HS-5 (cell line): ENCODE data around the gene CARD9.

ENCODE experiments used
- DNase-seq: peaks from one replicate; pipeline ENCODE4 v3.0.0-alpha.2; 2012; ENCODE audit warnings: low read depth

The CARD9 gene

DNA sequence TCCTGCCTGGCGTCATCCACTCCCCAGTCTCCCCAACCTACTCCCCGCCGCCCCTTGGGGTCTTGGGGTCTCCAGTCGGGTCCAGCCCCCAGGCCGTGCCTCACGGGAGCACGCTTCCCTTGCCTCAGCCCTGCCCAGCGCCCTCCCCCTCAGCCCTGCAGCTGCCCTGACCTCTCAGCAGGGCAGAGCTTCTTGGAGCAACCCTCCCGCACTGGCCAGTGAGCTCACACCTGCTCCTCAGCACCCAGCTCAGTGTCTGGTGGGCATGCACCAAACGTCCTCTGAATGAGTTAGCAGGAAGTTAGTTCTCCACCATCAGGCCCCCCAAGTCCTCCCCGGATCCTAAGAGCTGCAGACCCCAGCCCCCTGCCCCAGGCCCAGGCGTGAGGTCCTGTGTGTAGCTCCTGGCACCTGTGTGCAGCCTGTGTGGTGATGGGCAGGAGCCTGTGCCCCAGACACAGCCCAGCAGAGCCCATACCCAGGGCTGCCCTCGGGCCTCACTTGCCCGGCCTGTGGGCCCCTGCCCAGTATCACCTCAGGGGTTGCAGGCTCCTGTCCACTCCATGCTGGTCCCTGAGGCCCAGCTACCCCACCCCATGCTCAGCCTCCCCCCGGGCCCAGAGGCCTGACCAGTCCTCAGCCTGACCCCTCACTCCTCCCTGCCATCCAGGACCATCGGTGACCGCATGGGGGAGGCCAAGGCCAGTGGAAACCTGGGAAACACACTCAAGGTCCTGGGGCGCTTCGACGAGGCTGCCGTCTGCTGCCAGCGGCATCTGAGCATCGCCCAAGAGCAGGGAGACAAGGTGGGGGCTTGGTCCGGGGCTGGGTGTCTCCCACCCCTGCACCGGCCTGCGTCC is 37.9 kb downstream of the CARD9 start:
- no peak for DNase-seq

DNA sequence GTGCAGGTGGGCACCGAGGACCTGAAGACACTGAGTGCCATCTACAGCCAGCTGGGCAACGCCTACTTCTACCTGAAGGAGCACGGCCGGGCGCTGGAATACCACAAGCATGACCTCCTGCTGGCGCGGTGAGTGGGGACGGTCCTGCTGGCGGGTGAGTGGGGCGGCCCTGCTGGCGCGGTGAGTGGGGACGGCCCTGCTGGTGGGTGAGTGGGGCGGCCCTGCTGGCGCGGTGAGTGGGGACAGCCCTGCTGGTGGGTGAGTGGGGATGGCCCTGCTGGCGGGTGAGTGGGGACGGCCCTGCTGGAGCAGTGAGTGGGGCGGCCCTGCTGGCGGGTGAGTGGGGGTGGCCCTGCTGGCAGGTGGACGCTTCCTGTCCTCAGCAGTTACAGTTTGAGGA is 38.9 kb downstream of the CARD9 start:
- no peak for DNase-seq

DNA sequence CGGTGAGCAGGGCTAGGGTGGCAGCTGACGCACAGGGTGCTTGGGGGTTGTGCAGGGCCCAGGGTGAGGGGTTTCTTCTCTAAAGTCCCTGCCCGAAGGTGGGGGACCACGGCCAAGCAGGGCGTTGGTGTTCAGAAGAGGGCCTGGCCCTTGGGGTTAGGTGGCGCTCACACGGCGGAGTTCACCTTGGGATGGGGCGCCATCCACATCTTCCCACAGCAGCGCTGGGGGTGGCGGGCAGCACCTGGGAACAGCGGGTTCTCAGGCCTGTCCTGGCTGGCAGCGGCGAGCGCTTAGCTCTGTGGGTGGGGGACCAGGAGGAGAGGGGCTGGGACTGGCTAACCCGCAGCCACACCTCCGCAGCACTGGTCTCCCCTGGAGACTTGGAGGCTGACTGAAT is 40.0 kb downstream of the CARD9 start:
- DNase-seq: no peak

DNA sequence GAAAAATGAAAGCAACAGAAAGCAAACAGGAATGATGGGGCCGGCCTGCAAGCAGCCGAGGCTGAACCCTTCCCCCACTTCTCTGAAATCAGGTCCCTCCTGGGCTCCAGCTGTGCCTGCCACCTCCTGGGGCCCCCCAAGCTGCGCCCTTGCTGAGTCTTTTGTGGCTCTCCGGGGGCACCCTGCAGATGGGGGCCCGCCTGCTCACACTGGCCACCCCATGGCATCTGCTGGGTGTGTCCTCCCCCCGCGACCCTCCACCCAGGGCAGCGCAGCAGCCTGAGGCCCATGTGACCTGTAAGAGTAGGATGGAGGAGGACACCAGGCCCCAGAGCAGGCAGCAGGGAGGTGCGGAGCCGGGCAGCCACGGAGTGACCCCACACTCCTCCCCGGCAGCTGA is 40.4 kb downstream of the CARD9 start:
- DNase-seq: no peak

DNA sequence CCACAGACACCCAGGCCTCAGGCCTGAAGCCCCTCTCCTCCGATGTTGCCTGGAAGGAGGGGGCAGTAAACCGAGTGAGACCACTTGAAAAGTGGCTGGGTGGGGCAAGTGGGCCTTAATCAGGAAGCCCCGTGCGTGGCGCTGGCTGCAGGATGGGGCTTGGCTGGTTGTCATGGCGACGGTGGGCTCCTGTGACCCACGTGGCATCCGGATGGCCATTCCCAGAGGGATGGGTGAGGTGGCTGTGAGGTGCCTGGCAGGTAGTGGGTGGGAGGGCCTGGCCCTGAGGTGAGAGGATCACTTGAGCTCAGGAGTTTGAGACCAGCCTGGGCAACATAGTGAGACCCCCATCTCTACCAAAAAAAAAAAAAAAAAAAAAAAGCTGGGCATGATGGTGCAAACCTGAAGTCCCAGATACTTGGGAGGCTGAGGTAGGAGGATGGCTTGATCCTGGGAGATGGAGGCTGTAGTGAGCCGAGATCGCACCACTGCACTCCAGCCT is 40.9 kb downstream of the CARD9 start:
- no peak for DNase-seq

DNA sequence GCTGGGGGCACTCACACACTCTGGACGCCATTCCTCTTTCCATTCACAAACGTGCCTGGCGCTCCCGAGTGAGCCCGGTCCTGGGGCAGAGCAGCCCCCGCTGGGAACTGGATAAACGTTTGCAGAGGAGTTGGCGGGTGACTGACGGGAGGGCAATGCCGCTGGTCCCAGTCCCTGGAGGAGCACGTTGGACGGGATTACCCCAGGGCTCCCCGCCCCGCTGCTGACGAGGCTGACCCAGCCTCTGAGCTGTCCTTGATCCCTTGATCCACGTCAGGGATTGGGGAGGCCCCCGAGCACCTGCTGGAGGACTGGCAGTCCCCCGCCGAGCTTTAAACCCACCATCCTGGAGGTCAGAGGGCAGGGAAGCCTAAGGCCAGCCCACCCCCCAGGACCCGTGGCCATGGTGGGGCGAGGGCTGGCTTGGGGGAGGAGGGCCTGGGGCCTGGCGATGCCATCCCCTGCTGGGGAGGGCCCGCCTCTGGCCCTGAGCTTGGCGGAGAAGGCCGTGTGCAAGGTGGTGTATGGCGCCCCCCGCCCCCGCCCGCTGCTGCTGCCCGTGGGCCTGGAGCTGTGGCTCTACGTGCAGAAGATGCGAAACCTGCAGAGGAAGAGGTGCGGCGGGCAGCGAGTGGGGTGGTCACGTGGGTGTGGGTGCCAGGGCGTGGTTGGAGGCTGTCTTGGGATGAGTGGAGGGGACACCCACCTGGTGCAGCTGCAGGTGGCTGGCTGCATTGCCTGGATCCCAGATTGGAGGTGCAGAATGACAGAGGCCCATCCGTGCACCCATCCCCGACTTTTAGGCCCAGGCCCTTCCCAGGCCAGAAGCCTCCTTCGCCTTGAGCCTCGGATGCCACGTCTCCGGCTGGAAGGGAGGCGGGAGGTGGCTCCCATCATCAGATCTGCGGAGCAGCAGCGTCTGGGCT is 41.6 kb downstream of the CARD9 start:
- no peak for DNase-seq

DNA sequence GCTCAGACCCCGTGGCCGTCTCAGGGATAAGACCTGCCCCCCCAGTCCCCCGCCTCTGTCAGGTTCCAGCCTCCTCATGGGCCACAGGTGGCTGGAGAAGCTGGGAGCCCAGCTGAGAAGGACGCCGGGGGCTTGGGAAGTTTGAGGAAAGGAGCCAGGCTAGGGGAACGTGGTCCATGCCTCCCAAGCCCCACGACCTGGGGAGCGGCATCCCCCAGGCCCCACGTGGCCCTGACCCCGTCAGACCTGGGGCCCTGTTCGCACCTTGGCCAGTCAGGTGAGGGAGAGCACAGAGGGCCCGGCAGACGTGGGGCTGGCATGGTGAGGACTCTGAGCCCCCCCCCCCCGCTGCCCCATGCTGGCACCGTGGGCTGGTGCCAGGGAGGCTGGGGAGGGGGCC is 42.4 kb downstream of the CARD9 start:
- no peak for DNase-seq

DNA sequence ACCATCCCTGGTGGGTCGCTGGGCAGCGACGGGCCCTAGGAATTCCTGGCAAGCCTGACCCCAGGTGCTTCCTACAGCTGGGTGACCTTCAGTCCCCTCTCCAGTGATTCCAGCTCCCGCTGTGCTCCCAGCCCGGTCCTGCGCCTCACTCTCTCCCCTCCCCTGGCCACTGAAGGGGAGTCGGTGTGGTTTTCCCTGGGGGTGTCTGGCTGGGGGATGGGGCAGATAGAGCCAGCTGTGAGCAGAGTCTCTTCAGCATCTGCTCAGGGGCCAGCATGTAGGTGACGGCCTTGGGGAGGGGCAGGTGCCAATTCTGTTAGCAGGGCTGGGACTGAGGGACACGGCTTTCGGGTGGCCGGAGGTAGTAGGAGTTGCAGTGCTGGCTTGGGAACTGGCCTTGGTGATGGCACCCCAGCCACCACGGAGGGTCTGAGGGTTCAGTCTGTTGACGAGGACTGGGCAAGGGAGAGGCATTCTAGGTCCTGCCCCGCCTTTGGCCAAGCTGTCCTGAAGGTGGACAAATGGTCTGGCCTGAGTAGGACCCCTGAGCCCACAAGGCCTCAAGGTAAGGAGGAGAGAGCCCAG is 43.0 kb downstream of the CARD9 start:
- DNase-seq: no peak

DNA sequence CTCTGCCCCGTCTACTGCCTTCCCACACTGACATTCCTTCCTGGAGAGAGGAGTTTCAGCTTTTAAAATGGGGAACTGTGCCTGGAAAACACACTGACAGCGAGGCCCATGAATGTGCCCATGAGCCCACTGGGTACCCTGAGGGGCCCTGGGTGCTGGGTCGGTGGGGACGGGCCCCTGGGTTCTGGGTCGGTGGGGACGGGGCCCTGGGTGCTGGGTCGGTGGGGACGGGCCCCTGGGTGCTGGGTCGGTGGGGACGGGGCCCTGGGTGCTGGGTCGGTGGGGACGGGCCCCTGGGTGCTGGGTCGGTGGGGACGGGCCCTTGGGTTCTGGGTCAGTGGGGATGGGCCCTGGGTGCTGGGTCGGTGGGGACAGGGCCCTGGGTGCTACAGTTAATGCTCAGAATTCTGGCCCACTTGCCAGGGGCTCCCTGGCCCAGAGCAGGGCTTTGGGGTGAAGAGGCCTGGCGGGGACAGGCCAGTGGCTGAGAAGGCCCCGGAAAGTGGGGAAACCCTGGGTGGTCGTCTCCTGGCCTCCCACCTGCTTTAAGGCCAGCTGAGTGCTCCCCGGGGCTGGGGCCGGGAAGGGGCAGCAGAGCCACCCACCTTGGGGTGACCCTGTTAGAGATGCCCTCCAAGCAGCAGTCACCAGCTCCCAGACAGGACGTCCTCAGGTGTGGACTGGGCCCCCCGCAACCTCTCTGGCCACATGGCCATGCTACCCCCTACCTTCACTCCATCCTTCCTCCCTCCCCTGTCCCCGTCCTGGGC is 43.6 kb downstream of the CARD9 start:
- DNase-seq: no peak

DNA sequence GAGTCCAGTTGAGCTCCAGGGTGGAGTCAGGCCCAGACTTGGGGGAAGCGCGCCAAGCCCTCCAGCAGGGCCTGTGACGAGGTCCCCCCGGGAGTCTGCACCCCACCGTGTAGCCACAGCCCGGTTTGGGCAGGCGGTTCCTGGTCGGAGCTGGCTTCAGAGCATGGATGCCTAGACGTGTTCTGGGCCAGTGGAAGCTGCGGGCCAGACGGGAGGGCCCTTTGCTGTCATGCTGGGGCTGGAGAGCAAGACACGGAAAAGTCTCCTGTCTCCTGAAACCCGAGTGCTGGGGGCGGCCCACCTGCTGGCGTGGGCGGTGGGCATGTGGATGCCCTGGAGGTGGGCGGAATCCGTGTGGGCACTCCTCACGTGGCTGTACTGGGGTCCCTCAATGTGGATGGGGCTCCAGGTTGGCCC is 44.2 kb downstream of the CARD9 start:
- no peak for DNase-seq

DNA sequence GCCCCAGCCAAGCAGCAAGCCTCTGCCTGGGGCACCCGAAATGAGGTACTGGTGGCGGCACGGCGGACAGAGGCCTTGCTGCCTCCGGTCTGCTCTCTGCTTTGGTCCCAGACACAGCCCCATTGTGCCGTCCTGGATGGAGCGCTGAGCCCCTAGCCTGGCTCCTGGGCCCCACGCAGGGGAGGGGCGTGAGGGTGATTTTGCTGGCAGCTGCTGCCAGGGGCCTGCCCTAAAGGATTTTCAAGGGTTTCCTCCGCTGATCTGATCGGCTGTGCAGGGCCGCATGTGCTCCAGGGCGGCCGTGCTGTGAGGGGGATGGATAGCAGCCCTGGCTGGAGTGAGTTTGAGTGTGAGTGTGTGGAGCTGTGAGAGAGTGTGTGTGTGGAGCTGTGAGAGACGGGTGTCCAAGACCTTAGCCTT is 44.8 kb downstream of the CARD9 start:
- DNase-seq: no peak

DNA sequence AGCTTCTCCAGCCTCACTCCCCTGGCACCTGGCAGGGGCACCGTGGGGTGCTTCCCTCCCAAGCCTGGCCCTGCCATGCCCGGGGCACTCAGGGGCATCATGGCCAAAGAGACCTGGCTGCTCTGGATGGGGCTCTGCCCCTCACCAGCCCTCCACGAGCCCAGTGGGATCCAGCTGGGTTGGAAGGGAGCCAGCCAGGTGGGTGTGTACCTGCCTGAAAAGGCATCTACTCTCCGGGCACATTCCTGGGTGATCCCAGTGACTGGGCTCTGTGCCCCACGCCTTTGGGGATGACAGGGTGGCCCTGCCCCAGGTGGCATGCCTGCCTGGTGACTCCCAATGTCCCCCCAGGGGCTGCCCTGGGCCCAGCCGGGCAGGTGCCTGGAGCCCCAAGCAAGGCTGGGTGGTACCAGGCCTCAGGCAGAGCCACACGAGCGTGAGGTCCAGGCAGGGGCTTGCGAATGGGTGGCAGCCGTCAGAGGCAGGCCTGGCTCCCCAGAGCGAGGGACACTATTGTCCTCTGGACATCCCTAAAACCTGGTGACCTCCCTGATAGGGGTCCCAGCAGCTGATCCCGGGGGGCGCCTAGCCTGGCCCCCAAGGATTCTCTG is 45.4 kb downstream of the CARD9 start:
- DNase-seq: no peak

DNA sequence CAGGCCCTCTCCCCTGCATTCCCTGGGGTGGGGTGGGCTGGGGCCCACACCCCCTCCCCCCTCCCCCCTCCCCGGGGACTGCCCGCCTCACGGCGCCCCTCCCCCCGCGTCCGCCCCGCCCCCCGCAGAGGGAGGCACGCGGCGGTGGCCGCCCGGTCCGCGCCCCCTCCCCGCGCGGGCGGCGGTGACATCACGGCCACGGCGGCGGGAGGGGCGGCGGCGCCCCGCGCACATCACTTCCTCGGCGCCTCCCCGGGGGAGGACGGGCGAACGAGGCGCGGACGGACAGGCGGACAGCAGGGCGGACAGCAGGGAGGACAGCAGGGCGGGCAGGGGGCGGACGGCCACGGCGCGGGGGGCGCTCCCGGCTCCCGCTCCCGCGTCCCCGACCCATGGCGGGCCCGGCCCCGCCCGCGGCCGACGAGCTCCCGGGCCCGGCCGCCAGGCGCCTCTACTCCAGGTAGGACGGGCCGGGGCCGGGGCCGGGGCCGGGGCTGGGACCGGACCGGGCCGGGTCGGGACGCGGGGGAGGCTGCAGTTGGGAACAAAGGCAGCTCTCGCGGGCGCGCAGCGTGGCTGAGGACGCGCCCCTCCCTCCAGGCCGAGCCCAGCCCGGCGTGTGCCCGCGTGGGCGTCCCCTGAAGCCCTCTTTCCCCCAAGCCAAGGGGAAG is 46.0 kb downstream of the CARD9 start, which contains the start of gene GPSM1:
TSS of gene GPSM1 (plus strand) at position 236 of the 671 bp plus-strand sequence. CDS start at position 393, 157 bp downstream.
- no peak for DNase-seq

DNA sequence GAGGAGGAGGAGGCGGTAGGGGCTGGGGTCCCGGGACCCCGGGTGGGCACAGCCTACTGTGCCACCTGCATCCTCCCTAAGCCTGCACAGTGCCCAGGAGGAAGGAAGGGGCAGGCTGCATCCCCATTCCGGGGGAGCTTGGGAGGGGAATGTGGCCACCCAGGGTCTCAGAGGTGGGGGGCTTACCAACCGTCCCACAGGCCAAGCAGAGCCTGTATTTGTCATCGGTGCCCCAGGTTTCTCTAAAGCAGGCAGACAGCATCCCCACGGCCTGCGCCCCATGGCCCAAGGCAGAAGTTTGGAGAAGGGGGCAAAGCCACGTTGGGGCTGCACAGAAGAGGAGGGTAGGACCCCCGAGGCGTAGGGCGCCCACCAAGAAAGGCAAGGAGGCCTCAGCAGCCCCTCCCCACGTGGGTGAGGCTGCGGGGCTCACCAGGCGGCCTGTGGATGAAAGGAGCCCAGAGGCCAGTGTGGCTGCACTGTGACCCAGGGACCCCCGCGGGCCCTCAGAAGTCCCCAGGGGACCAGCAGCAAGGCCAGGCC is 46.6 kb downstream of the CARD9 start:
- no peak for DNase-seq

DNA sequence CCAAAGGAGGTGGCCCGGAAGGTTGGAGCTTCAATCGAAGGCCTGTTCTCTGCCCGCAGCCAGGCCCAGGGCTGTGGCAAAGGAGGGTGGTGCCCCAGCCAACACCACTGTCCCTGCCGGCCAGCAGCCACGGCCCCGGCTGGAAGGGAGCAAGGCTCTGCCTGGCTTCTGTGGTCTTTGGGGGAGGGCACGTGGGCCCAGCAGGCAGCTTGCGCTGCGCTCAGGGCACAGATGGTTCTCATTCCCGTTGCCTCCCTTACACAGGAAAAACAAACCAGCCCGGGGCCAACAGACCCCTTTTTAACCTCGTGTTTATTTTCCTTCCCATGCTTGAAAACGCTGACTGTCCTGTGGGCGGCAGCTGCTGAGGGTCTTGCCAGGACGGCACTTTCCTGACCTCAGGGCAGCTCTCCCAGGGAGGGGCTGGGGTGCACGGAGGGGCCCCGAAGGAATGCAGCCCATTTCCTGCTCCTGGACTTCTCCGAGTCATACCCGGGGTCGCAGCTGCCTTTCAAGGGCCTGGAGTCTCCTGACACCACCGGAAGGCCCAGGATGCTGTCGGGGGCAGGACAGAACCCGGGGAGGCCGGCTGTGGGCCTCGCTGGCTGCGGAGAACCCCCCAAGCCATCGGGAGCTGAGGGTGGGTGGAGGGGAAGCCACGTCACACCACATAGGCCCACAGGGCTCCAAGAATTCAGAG is 47.3 kb downstream of the CARD9 start:
- no peak for DNase-seq

DNA sequence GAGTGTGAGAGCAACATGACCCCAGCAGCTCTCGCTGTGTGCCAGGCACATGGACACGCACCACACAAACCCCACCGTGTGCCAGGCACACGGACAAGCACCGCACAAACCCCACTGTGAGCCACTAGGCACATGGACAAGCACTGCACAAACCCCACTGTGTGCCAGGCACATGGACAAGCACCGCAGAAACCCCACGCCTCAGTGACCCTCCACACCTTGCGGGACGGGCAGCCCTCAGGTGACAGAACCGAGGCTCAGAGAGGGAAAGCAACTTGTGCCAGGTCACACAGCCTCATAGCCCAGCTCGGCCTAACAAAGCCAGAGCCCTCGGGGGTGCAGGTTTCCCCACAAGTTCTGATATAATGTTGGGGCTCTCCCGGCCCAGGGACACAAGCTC is 48.1 kb downstream of the CARD9 start:
- no peak for DNase-seq

DNA sequence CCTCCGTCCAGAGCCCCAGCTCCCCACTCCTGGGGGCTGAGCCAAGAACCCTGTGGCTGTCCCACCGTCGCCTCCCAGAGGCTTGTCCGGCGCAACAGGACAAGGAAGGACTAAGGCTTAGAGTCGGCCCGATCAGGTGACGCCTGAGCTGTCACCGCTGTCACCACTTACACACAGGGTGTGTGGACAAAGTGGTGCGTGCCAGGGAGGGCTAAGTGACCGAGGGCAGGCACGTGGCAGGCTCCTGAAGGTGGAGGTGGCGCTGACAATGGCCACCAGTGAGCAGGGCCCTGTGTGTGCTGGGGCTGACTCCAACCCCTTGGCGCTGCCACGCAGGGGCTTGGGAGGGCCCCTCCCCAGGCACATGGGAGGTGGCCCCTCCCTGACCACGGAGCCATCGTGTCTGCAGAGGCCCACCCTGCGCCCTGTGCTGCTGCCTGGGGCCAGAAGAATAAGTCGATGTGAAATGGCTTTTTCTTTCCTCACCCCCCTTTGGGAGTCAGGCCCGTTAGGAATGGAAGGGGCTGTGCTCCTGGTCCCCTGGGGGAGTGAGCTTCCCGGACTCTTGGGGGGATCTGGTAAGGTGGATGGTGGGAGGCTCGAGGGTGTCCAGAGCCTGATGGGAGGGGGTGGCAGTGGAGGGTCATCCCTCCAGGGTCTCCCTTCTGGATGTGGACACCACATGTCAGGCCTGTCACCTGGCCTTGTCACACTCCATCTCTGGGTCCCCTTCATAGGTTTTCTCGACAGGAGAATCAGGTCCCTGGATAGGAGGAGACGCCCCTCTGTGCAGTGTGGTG is 48.8 kb downstream of the CARD9 start:
- no peak for DNase-seq

DNA sequence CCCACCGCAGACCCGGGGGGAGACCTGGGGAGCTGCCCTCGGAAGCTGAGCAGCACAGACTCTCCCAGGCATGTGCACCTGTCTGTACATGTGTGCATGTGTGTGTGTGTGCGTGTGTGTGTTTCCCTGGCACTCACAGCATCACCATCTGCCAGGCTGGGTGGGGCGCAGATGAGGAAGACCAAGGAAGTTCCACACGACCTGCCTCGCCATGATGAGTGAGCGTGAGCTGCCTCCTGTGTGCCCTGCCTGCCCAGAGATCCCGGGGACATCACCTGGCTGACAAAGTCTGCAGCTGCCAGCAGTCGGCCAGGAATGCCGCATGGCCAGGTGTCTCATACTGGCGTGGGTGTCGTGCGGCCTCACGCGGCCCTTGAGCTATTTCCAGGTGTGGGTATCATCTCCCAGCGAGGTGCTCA is 50.1 kb downstream of the CARD9 start:
- DNase-seq: no peak
